GM18867 (cell line): ENCODE measurements around the gene P3H3.
A peak's percentile ranks its signal among the peaks of the same experiment; 100 is the strongest.

Experiments used
- ATAC-seq: cut with Tn5 transposase; IDR thresholded peaks from one replicate; pipeline ENCODE4 v1.9.1; 2021; ENCODE audit warnings: mild to moderate bottlenecking, moderate library complexity; ENCODE audit not compliant: unreplicated experiment

Gene P3H3

GRCh38 chr12:6842075-6842474 lies 13.9 kb downstream of the P3H3 start:
- ATAC-seq = no peak

GRCh38 chr12:6843118-6843902 lies 15.1 kb downstream of the P3H3 start:
- no peak for ATAC-seq

- no peak for ATAC-seq
These were observed 17.2 kb downstream of the P3H3 start for GRCh38 chr12:6845395-6845794.

- no peak for ATAC-seq
These were observed 18.2 kb downstream of the P3H3 start for GRCh38 chr12:6846316-6846869.

- ATAC-seq = no peak
These were observed 19.5 kb downstream of the P3H3 start for GRCh38 chr12:6847676-6848075.

GRCh38 chr12:6849427-6849826 lies 21.2 kb downstream of the P3H3 start:
- no peak for ATAC-seq

- no peak for ATAC-seq
These were observed 21.9 kb downstream of the P3H3 start for GRCh38 chr12:6849976-6850560.

GRCh38 chr12:6850796-6851152 lies 22.6 kb downstream of the P3H3 start:
- ATAC-seq = no peak

GRCh38 chr12:6851153-6851920 lies 23.1 kb downstream of the P3H3 start, which contains the start of gene CDCA3:
Gene CDCA3, minus strand, starts transcription at chr12:6851286. Its CDS starts 334 bp downstream, at chr12:6850952.
- ATAC-seq = peak; percentile 54

- ATAC-seq = peak; percentile 75
These were observed 23.9 kb downstream of the P3H3 start, which contains the start of gene USP5 for GRCh38 chr12:6851921-6852650. Gene USP5, plus strand, starts transcription at chr12:6852150. Its CDS starts 30 bp downstream, at chr12:6852180.

- ATAC-seq = no peak
These were observed 24.6 kb downstream of the P3H3 start for GRCh38 chr12:6852651-6853354.

- no peak for ATAC-seq
These were observed 25.4 kb downstream of the P3H3 start for GRCh38 chr12:6853626-6854025.

- ATAC-seq = no peak
These were observed 25.8 kb downstream of the P3H3 start for GRCh38 chr12:6854036-6854435.

- no peak for ATAC-seq
These were observed 27.1 kb downstream of the P3H3 start for GRCh38 chr12:6855322-6855721.

- no peak for ATAC-seq
These were observed 30.6 kb downstream of the P3H3 start for GRCh38 chr12:6858799-6859198.

- no peak for ATAC-seq
These were observed 31.9 kb downstream of the P3H3 start for GRCh38 chr12:6860116-6860515.

GRCh38 chr12:6860942-6861341 lies 32.7 kb downstream of the P3H3 start:
- no peak for ATAC-seq

GRCh38 chr12:6861391-6861790 lies 33.2 kb downstream of the P3H3 start:
- no peak for ATAC-seq

- no peak for ATAC-seq
These were observed 34.8 kb downstream of the P3H3 start for GRCh38 chr12:6863033-6863432.
